GM21447 (cell line): ENCODE measurements around the gene ARL16.

Experiments used
- ATAC-seq: cut with Tn5 transposase; IDR thresholded peaks from one replicate; pipeline ENCODE4 v1.9.1; 2021; ENCODE audit not compliant: unreplicated experiment

The ARL16 gene

DNA sequence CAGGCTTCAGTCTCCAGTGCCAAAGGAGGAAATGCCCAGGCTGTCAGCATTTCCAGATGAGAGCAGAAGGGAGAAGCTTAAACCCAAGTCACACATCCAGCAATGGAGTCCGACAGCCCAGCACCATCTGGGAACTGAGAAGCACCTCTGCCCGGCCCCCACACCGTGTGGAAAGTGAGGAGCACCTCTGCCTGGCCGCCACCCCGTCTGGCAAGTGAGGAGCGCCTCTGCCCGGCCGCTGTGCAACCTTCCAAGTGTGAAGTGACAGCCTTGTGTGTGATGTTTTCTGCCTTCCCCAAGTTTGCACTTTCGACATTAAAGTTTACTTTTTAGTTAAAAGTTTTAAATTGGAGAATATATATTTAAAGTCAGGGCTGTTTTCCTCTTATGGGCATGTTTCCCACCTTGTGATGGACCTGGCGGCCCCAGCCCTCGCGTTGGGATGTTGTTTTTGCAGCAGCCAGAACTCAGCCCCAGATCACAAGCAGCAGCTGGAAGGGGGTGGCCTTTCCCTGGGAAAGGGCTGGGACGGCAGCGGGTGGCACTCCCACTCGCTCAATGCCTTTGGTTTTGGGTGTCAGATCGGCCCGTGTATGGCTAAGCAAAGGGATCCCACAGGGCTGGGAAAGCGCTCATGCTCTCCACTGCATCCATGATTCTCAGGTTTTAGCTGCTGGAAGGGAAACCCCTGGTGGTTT lies 9.9 kb downstream of the ARL16 start:
- no peak for ATAC-seq

DNA sequence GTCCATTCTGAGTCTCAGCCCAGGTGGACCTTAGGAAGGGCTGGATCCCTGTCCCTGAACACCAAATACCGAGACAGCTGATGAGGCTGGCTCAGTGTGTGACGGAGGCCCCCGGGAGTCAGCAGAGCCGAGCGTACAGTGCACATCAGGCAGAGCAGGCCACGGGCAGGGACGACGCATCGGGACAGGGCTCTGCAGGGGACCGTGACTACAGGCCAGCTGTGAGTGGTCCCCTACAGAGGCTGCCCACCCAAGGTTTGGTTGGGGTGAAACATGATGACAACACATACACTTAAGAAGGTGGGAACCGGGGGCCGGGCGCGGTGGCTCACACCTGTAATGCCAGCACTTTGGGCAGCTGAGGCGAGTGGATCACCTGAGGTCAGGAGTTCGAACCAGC lies 10.6 kb downstream of the ARL16 start:
- ATAC-seq = no peak

DNA sequence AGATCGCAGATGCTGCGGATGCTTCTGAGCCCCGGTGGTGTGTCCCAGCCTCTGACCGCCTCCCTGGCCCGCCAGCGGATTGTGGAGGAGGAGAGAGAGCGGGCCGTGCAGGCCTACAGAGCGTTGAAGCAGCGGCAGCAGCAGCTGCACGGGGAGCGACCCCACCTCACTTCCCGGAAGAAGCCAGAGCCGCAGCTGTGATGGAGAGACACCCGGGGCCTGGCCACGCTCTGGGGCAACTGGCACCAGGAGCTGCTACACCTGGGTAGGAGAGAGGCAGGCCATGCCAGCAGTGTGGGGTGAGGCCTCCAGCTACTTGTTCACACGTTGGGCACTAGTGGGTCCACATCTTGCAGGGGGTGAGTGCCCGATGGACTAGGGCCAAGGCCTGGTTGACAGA lies 11.1 kb downstream of the ARL16 start:
- ATAC-seq = no peak

DNA sequence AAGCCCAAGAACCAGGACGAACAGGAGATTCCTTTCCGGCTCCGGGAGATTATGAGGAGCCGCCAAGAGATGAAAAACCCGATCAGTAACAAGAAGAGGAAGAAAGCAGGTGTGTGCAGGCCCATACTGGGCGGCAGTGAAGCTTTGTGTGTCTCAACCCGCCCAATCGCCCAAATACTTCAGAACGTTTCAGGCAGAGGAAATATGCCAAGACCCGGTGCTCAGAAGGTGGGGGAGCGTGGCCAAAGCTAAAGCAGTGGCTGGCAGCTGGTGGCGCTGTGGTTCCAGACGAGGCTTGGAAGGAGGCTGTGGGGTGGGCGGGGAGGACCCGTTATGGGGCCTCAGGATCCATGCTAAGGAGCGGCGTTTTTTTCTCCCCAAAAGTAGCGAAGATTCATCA lies 15.8 kb downstream of the ARL16 start:
- ATAC-seq = no peak

DNA sequence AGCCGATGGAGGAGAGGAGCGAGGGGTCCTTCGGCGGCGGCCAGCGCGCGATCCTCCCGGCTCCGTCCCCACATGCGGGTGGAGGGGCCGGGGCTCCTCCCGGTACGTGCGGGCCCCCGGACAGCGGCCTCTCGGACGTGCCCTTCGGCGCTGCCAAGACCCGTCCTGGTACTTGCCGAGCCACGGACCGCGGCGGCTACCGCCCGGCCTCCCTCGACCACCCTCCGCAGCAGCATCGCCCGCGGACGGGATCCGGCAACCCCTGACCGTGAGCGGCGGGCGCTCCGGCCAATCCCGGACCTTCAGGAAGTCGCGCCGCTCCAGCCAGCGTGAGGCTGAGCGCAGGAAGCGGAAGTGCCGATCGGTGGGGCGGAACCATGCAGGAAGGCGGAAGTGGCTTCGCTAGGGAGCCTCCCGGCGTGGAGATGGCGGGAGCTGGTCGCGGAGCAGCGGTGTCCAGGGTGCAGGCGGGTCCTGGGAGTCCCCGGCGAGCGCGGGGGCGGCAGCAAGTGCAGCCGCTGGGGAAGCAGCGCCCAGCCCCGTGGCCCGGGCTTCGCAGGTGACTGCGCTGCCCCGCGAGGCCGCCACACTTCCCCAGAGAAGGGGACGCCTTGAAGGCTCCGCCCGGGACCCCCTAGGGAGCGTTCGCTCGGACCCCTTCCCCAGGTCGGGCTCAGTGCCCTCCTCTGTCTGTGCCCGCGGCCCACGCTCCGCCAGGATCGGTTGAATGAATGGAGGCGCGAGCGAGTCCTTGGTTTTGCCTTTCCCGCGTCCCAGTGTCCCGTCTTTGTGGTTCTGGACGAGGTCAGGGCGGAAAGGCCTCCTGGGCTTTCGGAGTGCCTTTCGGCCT lies 17.0 kb downstream of the ARL16 start, which contains the start of the genes CCDC137 and OXLD1:
Gene CCDC137 (plus strand): TSS at position 396 of the 850 bp plus-strand sequence. CDS start 30 bp downstream, at position 426.
Gene OXLD1 (minus strand): TSS at position 264 of the 850 bp plus-strand sequence. CDS start 28 bp downstream, at position 236.
- peak; percentile 88 for ATAC-seq

DNA sequence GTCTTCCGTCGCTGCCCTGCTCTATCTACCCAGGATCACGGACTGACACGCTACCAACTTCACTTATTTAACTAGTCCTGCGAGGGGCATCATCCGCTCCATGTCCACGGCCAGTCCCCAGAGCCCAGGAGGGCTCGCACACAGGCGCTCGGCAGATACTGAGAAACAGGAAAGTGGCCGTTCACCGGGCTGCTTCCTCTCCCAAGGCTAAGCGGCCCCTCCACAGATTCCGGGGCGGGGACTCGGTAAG lies 17.6 kb downstream of the ARL16 start:
- ATAC-seq = peak; percentile 22

DNA sequence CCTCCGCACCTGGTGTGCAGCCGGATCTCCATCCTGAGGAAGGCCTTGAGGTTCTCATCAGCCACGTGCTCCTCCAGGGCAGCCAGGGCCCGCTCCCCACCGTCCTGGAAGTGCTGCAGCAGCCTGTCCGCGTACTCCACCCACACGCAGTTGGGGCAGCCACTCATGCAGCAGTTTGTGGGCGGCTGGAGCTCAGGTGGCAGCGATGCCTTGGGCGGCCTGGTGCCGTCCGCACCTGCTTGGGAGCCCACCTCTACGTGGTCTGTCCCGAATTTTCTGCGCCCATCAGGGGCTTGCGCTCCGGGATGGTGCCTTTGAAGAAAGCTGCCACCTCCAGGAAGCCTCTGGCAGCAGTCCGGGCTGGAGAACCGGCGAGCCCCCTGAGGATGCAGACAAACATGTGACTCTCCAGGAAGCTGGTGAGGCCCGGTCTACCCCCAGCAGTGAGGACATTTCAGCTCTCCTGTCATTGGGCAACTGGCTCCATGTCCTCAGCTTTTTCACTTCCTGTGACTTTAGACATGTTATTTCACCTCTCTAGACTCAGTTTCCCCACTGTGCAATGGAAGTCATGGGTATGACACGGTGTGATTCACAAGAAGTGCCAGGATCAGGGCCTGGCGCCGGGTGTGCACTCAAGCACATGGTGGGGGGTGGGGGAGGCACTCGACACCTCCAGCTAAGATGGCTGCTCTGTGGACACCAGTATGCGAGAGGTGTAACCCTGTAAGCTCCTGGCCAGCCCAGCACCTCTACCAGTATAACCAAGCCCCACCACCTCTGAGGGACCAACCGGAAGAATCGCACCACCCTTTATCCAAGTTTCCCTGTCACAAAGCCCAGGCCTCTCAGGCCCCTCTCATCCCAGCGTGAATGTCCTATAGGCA lies 18.1 kb downstream of the ARL16 start:
- peak; percentile 10 for ATAC-seq

DNA sequence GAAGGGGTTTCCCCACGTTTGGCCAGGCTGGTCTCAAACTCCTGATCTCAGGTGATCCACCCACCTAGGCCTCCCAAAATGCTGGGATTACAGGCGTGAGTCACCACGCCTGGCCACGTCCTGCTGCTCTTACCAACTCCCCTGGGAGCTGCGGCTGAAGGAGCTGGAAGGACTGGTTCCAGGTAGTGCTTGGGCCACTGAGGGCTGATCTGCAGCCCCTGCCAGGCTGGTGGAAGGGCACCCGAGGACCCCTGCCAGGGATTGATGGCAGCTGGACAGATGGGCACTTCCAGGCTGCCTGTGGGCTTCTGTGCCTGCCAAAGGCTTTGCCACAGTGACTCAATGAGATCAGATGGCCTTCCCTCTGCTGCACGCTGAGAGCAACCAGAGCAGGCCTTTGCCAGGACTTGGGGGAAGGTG lies 19.5 kb downstream of the ARL16 start:
- ATAC-seq = no peak

DNA sequence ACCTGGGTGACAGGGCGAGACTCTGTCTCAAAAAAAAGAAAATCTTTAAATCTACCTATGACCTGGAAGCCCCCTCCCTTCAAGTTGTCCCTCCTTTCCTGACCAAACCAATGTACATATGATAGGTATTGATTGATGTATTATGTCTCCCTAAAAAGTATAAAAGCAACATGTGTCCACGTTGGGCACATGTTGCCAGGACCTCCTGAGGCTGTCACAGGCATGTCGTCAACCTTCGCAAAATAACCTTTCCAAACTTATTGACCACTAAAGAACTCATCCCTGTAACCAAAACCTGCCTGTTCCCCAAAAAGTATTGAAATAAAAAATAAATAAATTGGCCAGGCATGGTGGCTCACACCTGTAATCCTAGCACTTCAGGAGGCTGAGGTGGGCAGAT lies 21.6 kb downstream of the ARL16 start:
- ATAC-seq = no peak

DNA sequence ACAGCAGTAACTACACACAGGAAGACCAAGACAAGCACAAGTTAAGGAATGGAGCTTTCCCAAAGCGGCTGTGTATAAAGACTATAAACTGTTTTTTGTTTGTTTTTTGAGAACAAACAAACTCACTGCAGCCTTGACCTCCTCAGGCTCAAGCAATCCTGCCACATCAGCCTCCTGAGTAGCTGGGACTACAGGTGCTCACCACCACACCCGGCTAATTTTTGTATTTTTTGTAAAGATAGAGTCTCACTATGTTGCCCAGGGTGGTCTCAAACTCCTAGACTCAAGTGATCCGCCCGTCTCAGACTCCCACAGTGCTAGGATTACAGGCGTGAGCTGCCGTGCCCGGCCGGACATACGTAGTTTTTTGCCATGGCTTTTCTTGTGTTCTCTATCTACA lies 23.2 kb downstream of the ARL16 start:
- ATAC-seq = no peak

DNA sequence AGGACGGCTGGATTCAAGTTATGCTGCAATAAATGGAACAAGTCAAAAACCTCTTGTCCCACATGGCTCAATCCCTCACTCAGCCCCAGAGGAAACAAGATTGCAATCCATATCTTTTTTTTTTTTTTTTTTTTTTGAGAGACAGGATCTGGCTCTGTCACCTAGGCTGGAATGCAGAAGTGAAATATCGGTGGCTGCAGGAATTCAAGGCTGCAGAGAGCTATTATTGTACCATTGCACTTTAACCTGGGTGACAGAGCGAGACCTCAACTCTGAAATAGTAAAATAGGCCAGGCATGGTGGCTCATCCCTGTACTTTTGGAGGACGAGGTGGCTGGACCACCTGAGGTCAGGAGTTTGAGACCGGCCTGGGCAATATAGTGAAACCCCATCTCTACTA lies 24.6 kb downstream of the ARL16 start:
- no peak for ATAC-seq

DNA sequence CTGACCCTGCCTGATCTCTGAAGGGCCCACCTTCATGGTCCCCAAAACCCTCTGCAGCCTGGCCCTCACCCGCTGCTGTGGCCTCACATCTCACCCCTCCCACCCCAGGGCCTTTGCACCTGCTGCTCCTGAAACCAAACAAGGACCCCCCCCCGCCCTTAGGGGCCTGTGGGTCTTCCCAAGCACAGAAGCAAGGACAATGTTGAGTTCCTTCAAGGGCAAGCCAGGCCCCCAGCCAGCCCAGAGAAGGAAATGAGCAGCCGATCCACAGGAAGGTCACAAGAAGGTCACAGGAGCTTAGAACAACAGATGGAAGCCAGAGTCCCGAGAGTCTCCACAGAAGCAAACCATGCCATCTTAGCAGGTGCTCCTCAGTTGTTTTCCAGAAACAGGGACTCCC lies 26.8 kb downstream of the ARL16 start:
- ATAC-seq = no peak

DNA sequence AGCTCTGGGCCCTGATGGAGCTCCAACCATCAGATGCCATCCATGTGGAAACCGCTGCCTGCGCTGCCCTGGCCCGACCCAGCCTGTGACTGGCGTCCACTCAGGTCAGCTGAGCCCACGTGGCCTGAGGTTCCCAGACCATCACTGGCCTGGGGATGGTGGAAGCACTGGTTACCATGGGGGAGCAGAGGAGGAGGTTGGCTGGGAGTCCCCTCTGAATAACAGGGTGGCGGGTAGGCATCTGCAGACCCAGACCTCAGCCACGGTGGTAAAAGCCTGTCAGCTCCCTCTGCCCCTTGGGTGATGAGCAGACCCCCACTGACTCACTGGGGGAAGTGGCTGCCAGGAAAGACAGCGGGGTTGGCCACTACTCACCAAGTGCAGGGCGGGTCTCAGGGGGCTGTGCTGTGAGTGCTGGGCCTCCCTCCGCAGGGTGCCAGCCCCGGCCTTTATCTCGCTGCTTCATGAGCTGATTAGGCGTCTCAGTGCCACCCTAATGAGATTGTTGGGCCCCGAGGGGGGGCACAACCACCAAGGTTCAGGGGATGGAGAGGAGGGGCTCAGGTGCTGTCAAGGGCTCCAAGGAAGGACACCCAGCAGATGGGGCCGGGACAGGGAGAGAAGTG lies 27.4 kb downstream of the ARL16 start, which contains the start of gene PDE6G:
Gene PDE6G (minus strand): TSS at position 425 of the 626 bp plus-strand sequence. CDS start 3,237 bp downstream, outside the sequence.
- ATAC-seq = no peak

DNA sequence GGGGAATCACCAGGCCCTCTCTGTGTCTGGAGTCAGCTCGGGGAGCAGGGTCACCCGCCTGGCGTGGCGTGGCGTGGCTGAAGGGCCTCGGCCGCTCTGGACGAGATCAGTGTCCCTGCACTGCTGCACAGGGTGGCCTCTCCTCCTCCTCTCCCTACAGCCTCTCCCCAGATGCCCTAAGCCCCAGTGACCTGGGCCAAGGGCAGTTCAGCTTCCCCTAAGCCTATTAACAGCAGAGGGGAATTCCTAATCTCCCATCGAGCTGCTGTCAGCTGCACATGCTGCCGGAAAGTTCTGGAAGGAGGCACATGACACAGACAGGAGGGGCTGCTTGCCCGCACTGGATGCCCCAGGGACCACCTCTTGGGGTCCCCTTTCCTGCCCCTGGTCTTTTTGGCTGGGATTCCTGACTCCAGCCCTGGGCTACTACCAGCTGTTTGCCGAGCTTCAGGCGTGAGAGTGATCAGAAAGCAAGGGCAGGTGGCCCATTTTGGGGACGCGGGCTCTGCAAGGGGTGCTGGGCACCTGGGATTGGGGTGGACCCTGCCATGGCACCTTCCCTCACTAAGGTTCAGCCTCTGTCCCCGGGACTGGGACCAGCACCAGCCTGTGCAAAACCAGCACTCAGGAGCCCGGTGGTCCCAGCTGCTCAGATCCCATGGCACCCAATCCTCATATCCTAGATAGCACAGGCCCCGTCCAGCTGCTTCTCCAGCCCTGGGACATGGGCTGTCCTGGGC lies 28.0 kb downstream of the ARL16 start:
- no peak for ATAC-seq

DNA sequence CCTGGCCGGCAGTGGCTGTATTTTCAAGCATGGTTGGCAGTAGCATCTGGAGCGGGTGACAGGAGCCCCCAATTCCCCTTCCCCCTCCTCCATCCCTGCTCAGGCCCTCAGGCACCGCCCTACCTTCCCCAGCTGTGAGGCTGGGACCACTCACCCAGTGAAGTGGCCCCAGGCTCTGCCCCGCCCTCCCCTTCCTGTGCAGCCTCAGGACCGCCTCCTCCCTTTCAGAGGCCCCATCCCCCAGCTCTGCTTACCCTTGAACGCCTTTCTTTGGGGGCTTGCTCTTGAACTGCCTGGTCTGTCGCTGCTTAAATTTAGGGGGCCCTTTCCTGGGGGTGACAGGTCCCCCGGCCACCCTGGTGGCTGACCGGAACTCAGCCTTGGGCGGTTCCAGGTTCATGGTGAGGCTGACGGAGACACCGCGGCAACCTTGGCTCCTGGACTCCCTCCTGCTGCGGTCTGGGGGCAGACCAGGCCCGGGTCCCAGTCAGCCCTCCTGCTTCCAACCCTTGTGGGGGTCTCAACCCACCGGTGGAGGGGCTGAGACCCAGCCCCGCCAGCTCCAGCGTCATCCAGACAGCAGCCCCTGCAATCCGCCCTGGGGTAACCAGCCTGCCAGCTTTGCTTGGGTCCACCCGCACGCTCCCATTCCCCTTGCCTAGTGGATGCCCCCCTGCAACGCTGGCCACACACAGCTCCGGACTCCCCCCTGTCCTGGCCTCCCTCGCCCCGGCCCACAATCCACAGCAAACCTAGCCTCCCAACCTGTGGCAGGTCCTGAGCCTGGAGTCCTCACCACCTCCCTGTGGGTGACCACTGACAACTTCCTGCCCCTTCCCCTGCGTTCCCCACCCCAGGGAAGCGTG lies 30.5 kb downstream of the ARL16 start:
- no peak for ATAC-seq

DNA sequence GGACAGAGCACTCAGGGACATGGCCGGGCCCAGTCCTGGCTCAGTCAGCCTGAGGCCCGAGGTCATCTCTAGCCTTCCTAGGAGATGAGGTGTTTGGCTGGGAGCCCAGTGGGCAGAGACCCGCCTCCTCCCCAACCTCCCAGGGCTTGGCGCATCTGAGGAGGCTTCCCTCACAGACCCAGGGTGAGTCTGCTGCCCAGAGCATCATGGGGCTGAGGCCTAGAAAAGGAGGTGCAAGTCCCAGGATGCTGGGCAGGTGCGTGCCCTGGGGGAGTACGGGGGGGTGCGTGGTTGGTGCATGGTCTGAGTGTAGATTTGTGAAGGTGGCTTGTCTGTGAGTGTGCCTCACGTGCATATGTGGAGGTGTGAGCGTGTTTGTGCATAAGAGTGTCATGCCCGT lies 31.9 kb downstream of the ARL16 start:
- no peak for ATAC-seq

DNA sequence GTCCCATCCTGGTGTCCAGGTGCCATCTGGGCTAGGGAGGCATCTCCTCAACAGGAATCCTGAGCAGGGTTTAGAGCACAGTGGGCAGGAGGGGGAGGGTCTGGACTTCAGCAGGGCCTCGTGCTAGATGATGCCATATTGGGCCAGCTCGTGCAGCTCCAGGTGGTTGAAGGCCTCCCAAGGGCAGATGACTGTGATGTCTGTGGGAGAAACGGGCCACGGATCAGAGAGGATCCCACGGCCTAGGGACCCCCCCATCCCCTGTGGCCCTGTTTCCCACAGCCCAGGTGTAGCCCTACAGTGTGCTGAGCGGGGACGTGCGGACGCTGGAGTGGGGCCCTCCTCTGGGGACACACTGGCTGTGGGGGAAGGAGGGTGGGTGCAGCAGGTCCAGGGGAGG lies 32.6 kb downstream of the ARL16 start:
- ATAC-seq = no peak

DNA sequence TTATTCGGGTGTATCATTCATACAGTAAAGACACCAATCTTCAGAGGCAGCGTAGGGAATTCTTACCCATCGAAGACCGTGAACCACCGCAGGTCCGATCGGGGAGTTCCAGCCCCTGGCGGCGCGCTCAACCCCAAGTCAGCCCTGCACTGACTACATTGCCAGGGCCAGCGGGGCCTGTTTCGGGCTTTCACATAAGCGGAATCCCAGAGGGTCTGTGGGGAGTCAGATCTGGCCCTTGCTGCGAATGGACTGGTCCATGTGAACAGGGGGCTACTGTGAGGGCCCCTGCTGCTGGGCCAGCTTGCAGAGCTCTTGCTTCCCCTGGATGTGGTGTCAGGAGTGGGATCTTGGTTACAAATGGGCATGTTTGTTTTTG lies 34.9 kb downstream of the ARL16 start:
- no peak for ATAC-seq

DNA sequence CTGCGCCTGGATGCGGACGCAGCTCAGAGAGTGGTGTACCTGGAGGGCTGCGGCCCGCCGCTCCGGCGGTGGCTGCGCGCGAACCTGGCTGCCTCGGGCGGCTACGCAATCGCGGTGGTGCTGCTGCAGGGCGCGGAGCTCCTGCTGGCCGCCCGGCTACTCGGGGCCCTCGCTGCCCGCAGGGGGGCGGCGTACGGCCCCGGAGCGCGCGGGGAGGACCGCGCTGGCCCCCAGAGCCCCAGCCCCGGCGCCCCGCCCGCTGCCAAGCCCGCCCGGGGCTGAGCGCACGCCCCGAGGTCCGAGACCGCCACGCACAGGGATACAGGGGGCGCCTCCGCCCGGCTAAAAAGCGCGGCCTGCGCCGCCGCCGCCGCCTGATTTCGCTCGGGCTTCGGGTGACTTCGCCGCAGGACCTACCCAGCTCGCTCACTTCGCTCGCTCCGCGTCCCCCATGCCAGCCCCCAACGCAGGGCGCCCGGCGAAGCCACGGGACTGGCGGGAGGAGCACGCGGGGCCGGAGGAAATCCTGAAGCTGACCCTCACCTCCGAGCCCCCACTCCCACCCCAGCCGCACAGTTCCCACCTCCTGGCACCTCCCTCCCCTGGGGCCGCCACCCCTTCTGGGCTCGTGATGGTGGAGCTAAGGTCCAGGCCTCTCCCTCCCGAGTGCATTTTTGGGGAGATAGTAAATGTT lies 35.4 kb downstream of the ARL16 start:
- no peak for ATAC-seq
